HTR-8/SVneo (cell line): ENCODE data around the gene NOG.

Experiments
- DNase-seq: peaks from one replicate; pipeline ENCODE4 v3.0.0; 2011; ENCODE audit warnings: low spot score, mixed read lengths; ENCODE audit not compliant: insufficient read length
- FAIRE-seq: peaks from 2 replicates; lab custom pipeline; 2011; peaks lifted over from hg19 to GRCh38; lab: Jason Lieb, UNC

Gene NOG

DNA sequence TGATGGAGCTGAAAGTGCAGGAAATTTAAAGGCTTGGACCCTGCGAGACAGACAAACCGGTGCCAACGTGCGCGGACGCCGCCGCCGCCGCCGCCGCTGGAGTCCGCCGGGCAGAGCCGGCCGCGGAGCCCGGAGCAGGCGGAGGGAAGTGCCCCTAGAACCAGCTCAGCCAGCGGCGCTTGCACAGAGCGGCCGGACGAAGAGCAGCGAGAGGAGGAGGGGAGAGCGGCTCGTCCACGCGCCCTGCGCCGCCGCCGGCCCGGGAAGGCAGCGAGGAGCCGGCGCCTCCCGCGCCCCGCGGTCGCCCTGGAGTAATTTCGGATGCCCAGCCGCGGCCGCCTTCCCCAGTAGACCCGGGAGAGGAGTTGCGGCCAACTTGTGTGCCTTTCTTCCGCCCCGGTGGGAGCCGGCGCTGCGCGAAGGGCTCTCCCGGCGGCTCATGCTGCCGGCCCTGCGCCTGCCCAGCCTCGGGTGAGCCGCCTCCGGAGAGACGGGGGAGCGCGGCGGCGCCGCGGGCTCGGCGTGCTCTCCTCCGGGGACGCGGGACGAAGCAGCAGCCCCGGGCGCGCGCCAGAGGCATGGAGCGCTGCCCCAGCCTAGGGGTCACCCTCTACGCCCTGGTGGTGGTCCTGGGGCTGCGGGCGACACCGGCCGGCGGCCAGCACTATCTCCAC lies at the start of gene NOG:
TSS of gene NOG (plus strand) at position 54 of the 674 bp plus-strand sequence. CDS start at position 579, 525 bp downstream.
- FAIRE-seq (peak; percentile 86), DNase-seq (peak; percentile 71)

GRCh38 chr17:56545106-56545505 lies 48.4 kb upstream of the NOG start:
- DNase-seq, result no peak
- no peak for FAIRE-seq

GRCh38 chr17:56545930-56546329 lies 47.6 kb upstream of the NOG start:
- DNase-seq (no peak), FAIRE-seq (no peak)

DNA sequence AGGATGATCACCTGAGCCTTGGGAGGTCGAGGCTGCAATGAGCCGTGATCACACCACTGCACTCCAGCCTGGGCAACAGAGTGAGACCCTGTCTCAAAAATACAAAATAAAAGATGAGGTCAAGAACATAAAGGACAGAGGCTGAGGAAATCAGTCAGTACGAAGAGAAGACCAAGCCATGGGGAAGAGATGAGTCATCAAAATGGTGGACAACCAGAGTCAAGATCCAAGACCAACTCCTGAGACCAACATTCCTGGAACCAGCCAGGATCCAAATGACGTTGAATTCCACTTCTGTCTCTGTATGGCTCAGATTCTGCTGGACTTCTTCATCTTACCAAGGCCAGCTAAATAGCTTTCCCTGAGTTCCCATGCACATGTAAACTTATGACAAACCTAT lies 44.8 kb upstream of the NOG start:
- FAIRE-seq (no peak), DNase-seq (no peak)

- DNase-seq (no peak), FAIRE-seq (no peak)
Observed at GRCh38 chr17:56549501-56549900, 44.0 kb upstream of the NOG start.

- FAIRE-seq, result no peak
- DNase-seq, result no peak
Observed at GRCh38 chr17:56557682-56558081, 35.8 kb upstream of the NOG start.

DNA sequence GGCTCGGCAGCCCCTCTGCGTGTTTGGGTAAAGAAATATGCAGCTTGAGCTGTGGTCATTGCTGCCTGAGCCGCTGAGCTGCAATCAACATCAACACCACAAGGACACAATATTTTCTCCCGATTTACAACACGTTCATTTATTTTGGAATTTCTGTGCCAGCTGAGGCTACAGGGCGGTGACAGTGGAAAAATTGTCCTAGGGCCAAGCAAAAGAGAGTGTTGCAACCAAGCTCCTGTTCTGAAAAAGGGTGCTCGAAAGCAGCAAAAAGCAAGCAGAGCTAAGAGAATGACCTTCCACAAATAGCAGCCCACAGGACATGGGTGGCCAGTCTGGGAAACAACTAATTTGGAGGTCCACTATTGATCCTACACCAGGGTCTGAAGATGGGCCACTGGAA lies 35.4 kb upstream of the NOG start:
- no peak for DNase-seq
- peak; percentile 80 for FAIRE-seq

DNA sequence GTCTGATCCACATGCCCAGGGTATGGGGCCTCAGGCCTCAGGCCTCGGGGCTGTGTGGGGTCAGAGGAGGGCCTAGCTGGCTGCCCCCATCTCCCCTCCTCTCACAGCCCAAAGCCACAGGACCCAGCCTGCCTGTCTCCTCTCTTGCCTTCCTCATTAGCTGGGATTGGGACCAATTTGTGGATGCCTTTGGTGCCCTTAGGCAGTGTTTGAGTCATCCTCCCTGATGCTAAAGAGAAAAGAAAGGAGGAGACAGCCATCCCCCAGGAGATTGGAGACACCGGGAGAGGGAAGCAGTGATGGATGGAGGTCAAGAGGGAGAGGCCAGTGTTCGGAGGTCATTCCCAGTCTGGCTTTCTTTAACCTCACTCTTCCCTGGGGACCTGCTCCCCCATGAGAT lies 23.3 kb upstream of the NOG start:
- DNase-seq, result peak; percentile 41

GRCh38 chr17:56571456-56571855 lies 22.0 kb upstream of the NOG start:
- FAIRE-seq (peak; percentile 83), DNase-seq (no peak)

More for the DNA sequence above, 23.3 kb upstream of the NOG start:
- peak; percentile 4 for FAIRE-seq

DNA sequence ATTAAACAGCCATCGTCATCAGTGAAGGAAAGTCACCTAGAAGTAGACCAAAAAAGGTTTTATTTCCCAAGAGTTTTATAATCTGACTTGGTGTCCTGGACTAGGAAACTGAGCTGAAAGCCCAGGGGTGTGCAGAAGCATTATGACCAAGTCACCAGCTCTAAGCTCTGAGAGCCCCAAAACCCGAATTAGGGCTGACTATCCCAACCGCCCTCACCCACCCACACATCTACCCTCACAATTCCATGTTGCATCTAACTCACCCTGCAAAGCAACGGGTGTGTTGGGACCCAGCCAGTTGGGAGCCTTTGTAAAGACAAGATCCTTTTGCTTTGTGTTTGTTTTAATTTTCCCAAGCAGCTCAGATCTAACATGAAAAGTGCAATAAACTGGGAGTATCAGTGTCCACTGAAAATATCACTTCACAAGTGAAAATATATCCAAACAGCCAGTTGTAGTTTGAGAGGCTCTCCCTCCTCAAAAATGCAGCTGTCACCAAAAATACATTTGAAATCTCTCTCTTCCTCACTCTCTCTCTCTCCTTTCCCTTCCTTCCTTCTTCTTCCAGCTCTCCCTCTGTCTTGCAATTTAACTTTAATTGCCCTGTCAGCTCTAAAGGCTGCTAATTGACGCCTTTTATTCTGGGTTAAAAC lies 16.2 kb upstream of the NOG start:
- FAIRE-seq (no peak), DNase-seq (no peak)

DNA sequence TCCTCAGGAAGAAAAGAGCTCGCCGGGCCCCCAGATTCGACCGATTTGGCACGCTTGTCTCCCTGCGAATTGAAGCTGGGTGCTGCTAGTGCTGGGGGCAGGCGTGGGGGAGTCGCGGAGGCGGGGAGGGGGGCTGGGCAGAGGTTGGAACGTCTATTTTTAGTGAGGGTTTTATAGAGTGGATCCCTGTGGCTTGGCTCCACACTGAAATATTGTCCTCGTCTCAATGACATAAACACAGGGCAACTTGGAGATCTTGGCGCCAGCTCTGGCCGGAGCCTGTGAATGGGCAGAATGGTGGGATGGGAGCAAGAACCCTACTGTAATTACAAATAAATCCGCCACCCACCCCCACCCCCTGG lies 15.7 kb upstream of the NOG start:
- no peak for FAIRE-seq
- DNase-seq, result no peak

- FAIRE-seq (no peak), DNase-seq (no peak)
Observed at GRCh38 chr17:56581635-56582627, 11.6 kb upstream of the NOG start.

- no peak for FAIRE-seq
- DNase-seq, result no peak
Observed at GRCh38 chr17:56583772-56584171, 9.7 kb upstream of the NOG start.

DNA sequence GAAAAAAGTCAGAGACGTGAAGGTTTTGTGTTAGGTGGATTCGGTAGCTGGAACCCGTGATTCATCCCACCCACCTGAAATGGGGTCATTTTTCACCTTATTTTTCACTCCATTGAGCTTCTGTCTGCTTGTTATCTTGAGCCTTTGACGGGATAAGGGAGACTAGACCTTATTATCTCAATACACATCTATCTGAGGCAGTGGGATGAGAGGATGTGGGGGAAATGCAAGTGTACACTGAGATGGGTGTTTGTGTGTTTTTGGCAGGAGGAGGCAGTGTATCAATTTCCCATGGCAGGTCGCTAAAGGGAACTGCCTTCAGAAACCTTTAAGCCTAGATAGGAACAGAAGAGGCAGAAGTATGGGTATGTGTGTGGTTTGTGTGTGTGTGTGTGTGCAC lies 6.2 kb upstream of the NOG start:
- DNase-seq (no peak), FAIRE-seq (no peak)

- peak; percentile 97 for FAIRE-seq
- DNase-seq, result peak; percentile 85
Observed at GRCh38 chr17:56592487-56593085, 913 bp upstream of the NOG start.

- FAIRE-seq, result no peak
Observed at GRCh38 chr17:56593086-56593645, 333 bp upstream of the NOG start.

GRCh38 chr17:56594320-56595107 lies 1.0 kb downstream of the NOG start:
- DNase-seq, result peak; percentile 26
- FAIRE-seq, result peak; percentile 97

More at GRCh38 chr17:56593086-56593645, 333 bp upstream of the NOG start:
- peak; percentile 78 for DNase-seq

GRCh38 chr17:56595108-56595418 lies 1.6 kb downstream of the NOG start:
- FAIRE-seq, result no peak
- DNase-seq, result no peak
